HepG2 (cell line): ENCODE results near the gene SEPHS2. TPM values are rescaled to one million over a fixed set of nuclear protein-coding genes. Genes with fewer than 3 reads are reported as not detected.
A peak's percentile ranks its signal among the peaks of the same experiment; 100 is the strongest.

ENCODE experiments used
- ATAC-seq: fragments of 200-7000 bp; cut with Tn5 transposase; 3 replicates; pipeline ENCODE4 v1.9.1; 2020; ENCODE audit warnings: mild to moderate bottlenecking, moderate library complexity
- BruUV-seq: library from RNA; stranded (reverse); fragments of 400-500 nt; replicated peaks from 2 replicates; lab custom pipeline; 2021; lab: Mats Ljungman, UMichigan
- CTCF ChIA-PET: fragments of 300-600 bp; formaldehyde crosslinking; extraction: SDS; loops from one replicate; lab custom pipeline; 2021; ENCODE audit warnings: low total read pairs, inconsistent platforms, low intra/inter-chr PET ratio; lab: Yijun Ruan, JAX
- POLR2A ChIA-PET: fragments of 350-600 bp; sonication (Branson Sonifier 250); formaldehyde crosslinking; loops from one replicate; lab custom pipeline; 2020; ENCODE audit warnings: antibody characterized with exemption, inconsistent platforms; lab: Yijun Ruan, JAX
- DNase-seq: peaks from one replicate; pipeline ENCODE4 v3.0.0-alpha.2; 2015; ENCODE audit warnings: low spot score
- FAIRE-seq: peaks from 3 replicates; lab custom pipeline; 2011; peaks lifted over from hg19 to GRCh38; lab: Jason Lieb, UNC
- H2AFZ ChIP-seq: one replicate; pipeline ENCODE4 v1.6.1; 2011; ENCODE audit warnings: low read length, inconsistent platforms
- H3K27ac ChIP-seq: fragments of 300-600 bp; 3 replicates; pipeline ENCODE4 v1.8.0; 2011; ENCODE audit warnings: mixed run types, mild to moderate bottlenecking, mixed read lengths, low read length, inconsistent platforms; ENCODE audit not compliant: insufficient read depth; ENCODE audit errors: extremely low read length
- H3K27me3 ChIP-seq, 2 experiments: fragments of 200-600 bp in 1 of 2; 2 replicates in 1 of 2; 3 replicates in 1 of 2; pipeline versions ENCODE4 v1.6.0 to v1.8.0; 2011; ENCODE audit warnings: low read length in 2 of 2, mild to moderate bottlenecking in 2 of 2, moderate library complexity in 2 of 2, inconsistent platforms in 1 of 2; ENCODE audit not compliant: insufficient read depth in 2 of 2, control insufficient read depth in 1 of 2
- H3K36me3 ChIP-seq, 2 experiments: fragments of 200-600 bp in 1 of 2; replicated peaks in 1 of 2; 2 replicates in 1 of 2; 3 replicates in 1 of 2; pipeline versions ENCODE4 v1.5.1 to v1.8.0; 2011; ENCODE audit warnings: low read length in 2 of 2, inconsistent platforms in 1 of 2; ENCODE audit not compliant: insufficient read depth in 2 of 2, control insufficient read depth in 1 of 2
- H3K4me1 ChIP-seq: 2 replicates; pipeline ENCODE4 v1.5.1; 2012; ENCODE audit warnings: low read length, inconsistent platforms; ENCODE audit not compliant: insufficient read depth
- H3K4me2 ChIP-seq: 2 replicates; pipeline ENCODE4 v1.6.0; 2011; ENCODE audit warnings: low read depth, low read length, inconsistent platforms
- H3K4me3 ChIP-seq, 3 experiments: fragments of 200-600 bp in 1 of 3; sonication (generic), shearing (Covaris generic) in 1 of 3; replicated peaks in 1 of 3; 2 replicates each; pipeline ENCODE4 v1.5.1; 2011 to 2016; ENCODE audit warnings: low read length in 3 of 3, inconsistent platforms in 2 of 3, low read depth in 2 of 3, mild to moderate bottlenecking in 2 of 3, control low read depth in 1 of 3, mixed read lengths in 1 of 3; ENCODE audit not compliant: insufficient read depth in 1 of 3
- H3K79me2 ChIP-seq: one replicate; pipeline ENCODE4 v1.6.1; 2011; ENCODE audit warnings: low read length, inconsistent platforms; ENCODE audit not compliant: insufficient read depth
- H3K9ac ChIP-seq: 2 replicates; pipeline ENCODE4 v1.6.0; 2011; ENCODE audit warnings: mild to moderate bottlenecking, low read depth, low read length, inconsistent platforms; ENCODE audit not compliant: insufficient read depth
- H3K9me3 ChIP-seq: 2 replicates; pipeline ENCODE4 v1.5.1; 2012; ENCODE audit warnings: mild to moderate bottlenecking, low read length
- H4K20me1 ChIP-seq: 2 replicates; pipeline ENCODE4 v1.6.0; 2011; ENCODE audit warnings: inconsistent platforms, mild to moderate bottlenecking, low read length, moderate library complexity; ENCODE audit not compliant: insufficient read depth
- EHMT2 ChIP-seq: fragments of 200-600 bp; sonication (generic); IDR thresholded peaks from 2 replicates; pipeline ENCODE4 v1.7.0; 2017; ENCODE audit warnings: antibody characterized with exemption, low read depth, low read length, borderline replicate concordance
- MAFG ChIP-seq: sonication (generic); formaldehyde crosslinking; IDR thresholded peaks from 2 replicates; pipeline ENCODE4 v1.5.1; 2020; ENCODE audit warnings: mild to moderate bottlenecking, missing genetic modification reagents
- SAP130 ChIP-seq: IDR thresholded peaks from 2 replicates; pipeline ENCODE4 v1.6.1; 2016; ENCODE audit warnings: low read depth
- SP1 ChIP-seq, 2 experiments: fragments of 450-650 bp in 1 of 2; sonication (generic) in 1 of 2; formaldehyde crosslinking in 1 of 2; IDR thresholded peaks; 2 replicates each; pipeline versions ENCODE4 v1.4.0 to v1.6.1; 2016 to 2020; ENCODE audit warnings: missing genetic modification reagents in 1 of 2
- ZFP1 ChIP-seq: IDR thresholded peaks from 2 replicates; pipeline ENCODE4 v1.6.1; 2016
- WGBS: methylation state at CpG from one replicate; pipeline ENCODE4 v1.1.6; 2017; ENCODE audit warnings: low lambda C conversion rate; 5-methylcytosine and 5-hydroxymethylcytosine counted together
- in situ Hi-C: cut with HindIII; loops from 2 replicates; pipeline ENCODE4 v1.10.0; 2017; ENCODE audit warnings: low pct_unique_long_range_greater_than_20kb; ENCODE audit not compliant: extremely low pct_ligation_motif_present
- intact Hi-C: fragments of 100-400 bp; cut with micrococcal nuclease; formaldehyde crosslinking; loops from one replicate; pipeline ENCODE4 v1.10.0; 2022; ENCODE audit not compliant: unreplicated experiment
- polyA plus RNA-seq, 8 experiments: library from polyadenylated mRNA; depleted of rRNA in 3 of 8; stranded (reverse) in 7 of 8; unstranded in 1 of 8; fragments of >200 nt; fragmentation: Illumina TruSeq in 4 of 8; extraction: Trizol in 4 of 8; gene quantifications; 2 replicates each; pipeline versions ENCODE4 v1.2.1 to v1.2.3, GENCODE V29; 2011 to 2016; ENCODE audit warnings: low read depth in 4 of 8, missing spikeins in 1 of 8, mixed read lengths in 1 of 8; ENCODE audit not compliant: insufficient read depth in 1 of 8
- total RNA-seq, 5 experiments: library from RNA; depleted of rRNA; stranded (reverse); fragments of >200 nt; fragmentation: Illumina TruSeq; extraction: Trizol; gene quantifications; 2 replicates each; pipeline ENCODE4 v1.2.3, GENCODE V29; 2016; ENCODE audit warnings: low read depth in 1 of 5
- TF ChIP-seq, protein P1 (sequence below): sonication (generic); formaldehyde crosslinking; IDR thresholded peaks from 2 replicates; pipeline ENCODE4 v1.4.0; 2020; ENCODE audit warnings: missing genetic modification reagents
- TF ChIP-seq, protein P2 (sequence below): sonication (generic); formaldehyde crosslinking; IDR thresholded peaks from 2 replicates; pipeline ENCODE4 v1.5.0; 2020; ENCODE audit warnings: mild to moderate bottlenecking, missing genetic modification reagents, moderate library complexity
- TF ChIP-seq, protein P3 (sequence below): sonication (generic); formaldehyde crosslinking; IDR thresholded peaks from 2 replicates; pipeline ENCODE4 v1.5.0; 2020; ENCODE audit warnings: mild to moderate bottlenecking, missing genetic modification reagents, borderline replicate concordance
- TF ChIP-seq, protein P4 (sequence below): sonication (generic); formaldehyde crosslinking; IDR thresholded peaks from 2 replicates; pipeline ENCODE4 v1.9.0; 2021; ENCODE audit warnings: missing genetic modification reagents, mild to moderate bottlenecking, borderline replicate concordance
- TF ChIP-seq, protein P5 (sequence below): IDR thresholded peaks from 2 replicates; pipeline ENCODE4 v1.6.1; 2018; ENCODE audit warnings: missing genetic modification reagents, mild to moderate bottlenecking, missing compliant biosample characterization

SEPHS2 gene
- total and polyA plus RNA-seq, 2 of the 13 experiments (the other 11 are each of a cell fraction or from before 2014, with no cell fraction given) = 20.7 to 127 TPM

DNA sequence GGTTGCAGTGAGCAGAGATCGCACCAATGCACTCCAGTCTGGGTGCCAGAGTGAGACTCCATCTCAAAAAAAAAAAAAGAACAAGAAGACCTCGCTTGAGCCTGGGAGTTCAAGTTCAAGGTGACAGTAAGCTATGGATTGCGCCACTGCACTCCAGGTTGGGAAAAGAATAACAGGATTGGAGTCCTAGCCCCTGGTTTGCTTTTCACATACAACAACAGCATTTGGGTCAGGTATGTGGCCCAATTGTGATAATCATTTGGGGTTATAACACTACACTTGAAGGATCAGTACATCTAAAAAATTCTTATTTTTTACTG, 3.4 kb upstream of the SEPHS2 start:
- in situ Hi-C loops = no loop called here
- TF ChIP-seq, protein P1, sequence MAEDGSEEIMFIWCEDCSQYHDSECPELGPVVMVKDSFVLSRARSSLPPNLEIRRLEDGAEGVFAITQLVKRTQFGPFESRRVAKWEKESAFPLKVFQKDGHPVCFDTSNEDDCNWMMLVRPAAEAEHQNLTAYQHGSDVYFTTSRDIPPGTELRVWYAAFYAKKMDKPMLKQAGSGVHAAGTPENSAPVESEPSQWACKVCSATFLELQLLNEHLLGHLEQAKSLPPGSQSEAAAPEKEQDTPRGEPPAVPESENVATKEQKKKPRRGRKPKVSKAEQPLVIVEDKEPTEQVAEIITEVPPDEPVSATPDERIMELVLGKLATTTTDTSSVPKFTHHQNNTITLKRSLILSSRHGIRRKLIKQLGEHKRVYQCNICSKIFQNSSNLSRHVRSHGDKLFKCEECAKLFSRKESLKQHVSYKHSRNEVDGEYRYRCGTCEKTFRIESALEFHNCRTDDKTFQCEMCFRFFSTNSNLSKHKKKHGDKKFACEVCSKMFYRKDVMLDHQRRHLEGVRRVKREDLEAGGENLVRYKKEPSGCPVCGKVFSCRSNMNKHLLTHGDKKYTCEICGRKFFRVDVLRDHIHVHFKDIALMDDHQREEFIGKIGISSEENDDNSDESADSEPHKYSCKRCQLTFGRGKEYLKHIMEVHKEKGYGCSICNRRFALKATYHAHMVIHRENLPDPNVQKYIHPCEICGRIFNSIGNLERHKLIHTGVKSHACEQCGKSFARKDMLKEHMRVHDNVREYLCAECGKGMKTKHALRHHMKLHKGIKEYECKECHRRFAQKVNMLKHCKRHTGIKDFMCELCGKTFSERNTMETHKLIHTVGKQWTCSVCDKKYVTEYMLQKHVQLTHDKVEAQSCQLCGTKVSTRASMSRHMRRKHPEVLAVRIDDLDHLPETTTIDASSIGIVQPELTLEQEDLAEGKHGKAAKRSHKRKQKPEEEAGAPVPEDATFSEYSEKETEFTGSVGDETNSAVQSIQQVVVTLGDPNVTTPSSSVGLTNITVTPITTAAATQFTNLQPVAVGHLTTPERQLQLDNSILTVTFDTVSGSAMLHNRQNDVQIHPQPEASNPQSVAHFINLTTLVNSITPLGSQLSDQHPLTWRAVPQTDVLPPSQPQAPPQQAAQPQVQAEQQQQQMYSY (CRISPR knock-in tag) = 0 out of 2 replicates have a peak, but pooled peaks have one; percentile 42
- TF ChIP-seq SP1 (IDR thresholded peaks at IDR 0.05) (no peak), SP1 (CRISPR knock-in tag; IDR thresholded peaks at IDR 0.05) (0 out of 2 replicates have a peak, but pooled peaks have one; percentile 45), SAP130 (peak; percentile 27; the same call in 1 of the 2 replicates), MAFG (CRISPR knock-in tag) (no peak), EHMT2 (no peak), ZFP1 (CRISPR knock-in tag) (0 out of 2 replicates have a peak, but pooled peaks have one; percentile 29)
- TF ChIP-seq, protein P2, sequence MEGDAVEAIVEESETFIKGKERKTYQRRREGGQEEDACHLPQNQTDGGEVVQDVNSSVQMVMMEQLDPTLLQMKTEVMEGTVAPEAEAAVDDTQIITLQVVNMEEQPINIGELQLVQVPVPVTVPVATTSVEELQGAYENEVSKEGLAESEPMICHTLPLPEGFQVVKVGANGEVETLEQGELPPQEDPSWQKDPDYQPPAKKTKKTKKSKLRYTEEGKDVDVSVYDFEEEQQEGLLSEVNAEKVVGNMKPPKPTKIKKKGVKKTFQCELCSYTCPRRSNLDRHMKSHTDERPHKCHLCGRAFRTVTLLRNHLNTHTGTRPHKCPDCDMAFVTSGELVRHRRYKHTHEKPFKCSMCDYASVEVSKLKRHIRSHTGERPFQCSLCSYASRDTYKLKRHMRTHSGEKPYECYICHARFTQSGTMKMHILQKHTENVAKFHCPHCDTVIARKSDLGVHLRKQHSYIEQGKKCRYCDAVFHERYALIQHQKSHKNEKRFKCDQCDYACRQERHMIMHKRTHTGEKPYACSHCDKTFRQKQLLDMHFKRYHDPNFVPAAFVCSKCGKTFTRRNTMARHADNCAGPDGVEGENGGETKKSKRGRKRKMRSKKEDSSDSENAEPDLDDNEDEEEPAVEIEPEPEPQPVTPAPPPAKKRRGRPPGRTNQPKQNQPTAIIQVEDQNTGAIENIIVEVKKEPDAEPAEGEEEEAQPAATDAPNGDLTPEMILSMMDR = 0 out of 2 replicates have a peak, but pooled peaks have one; percentile 16
- TF ChIP-seq, protein P3, sequence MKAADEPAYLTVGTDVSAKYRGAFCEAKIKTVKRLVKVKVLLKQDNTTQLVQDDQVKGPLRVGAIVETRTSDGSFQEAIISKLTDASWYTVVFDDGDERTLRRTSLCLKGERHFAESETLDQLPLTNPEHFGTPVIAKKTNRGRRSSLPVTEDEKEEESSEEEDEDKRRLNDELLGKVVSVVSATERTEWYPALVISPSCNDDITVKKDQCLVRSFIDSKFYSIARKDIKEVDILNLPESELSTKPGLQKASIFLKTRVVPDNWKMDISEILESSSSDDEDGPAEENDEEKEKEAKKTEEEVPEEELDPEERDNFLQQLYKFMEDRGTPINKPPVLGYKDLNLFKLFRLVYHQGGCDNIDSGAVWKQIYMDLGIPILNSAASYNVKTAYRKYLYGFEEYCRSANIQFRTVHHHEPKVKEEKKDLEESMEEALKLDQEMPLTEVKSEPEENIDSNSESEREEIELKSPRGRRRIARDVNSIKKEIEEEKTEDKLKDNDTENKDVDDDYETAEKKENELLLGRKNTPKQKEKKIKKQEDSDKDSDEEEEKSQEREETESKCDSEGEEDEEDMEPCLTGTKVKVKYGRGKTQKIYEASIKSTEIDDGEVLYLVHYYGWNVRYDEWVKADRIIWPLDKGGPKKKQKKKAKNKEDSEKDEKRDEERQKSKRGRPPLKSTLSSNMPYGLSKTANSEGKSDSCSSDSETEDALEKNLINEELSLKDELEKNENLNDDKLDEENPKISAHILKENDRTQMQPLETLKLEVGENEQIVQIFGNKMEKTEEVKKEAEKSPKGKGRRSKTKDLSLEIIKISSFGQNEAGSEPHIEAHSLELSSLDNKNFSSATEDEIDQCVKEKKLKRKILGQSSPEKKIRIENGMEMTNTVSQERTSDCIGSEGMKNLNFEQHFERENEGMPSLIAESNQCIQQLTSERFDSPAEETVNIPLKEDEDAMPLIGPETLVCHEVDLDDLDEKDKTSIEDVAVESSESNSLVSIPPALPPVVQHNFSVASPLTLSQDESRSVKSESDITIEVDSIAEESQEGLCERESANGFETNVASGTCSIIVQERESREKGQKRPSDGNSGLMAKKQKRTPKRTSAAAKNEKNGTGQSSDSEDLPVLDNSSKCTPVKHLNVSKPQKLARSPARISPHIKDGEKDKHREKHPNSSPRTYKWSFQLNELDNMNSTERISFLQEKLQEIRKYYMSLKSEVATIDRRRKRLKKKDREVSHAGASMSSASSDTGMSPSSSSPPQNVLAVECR (CRISPR knock-in tag) = peak; percentile 46; the same call in 1 of the 2 replicates
- TF ChIP-seq, protein P4, sequence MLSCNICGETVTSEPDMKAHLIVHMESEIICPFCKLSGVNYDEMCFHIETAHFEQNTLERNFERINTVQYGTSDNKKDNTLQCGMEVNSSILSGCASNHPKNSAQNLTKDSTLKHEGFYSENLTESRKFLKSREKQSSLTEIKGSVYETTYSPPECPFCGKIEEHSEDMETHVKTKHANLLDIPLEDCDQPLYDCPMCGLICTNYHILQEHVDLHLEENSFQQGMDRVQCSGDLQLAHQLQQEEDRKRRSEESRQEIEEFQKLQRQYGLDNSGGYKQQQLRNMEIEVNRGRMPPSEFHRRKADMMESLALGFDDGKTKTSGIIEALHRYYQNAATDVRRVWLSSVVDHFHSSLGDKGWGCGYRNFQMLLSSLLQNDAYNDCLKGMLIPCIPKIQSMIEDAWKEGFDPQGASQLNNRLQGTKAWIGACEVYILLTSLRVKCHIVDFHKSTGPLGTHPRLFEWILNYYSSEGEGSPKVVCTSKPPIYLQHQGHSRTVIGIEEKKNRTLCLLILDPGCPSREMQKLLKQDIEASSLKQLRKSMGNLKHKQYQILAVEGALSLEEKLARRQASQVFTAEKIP (CRISPR knock-in tag) = no peak
- TF ChIP-seq, protein P5, sequence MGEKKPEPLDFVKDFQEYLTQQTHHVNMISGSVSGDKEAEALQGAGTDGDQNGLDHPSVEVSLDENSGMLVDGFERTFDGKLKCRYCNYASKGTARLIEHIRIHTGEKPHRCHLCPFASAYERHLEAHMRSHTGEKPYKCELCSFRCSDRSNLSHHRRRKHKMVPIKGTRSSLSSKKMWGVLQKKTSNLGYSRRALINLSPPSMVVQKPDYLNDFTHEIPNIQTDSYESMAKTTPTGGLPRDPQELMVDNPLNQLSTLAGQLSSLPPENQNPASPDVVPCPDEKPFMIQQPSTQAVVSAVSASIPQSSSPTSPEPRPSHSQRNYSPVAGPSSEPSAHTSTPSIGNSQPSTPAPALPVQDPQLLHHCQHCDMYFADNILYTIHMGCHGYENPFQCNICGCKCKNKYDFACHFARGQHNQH (CRISPR knock-in tag) = peak; percentile 77

More for the DNA sequence above, 3.4 kb upstream of the SEPHS2 start:
- intact Hi-C loops = loop anchor here (2.0 kb wide), 1 partner anchor 78 kb away; the partner anchor contains the start of gene ZNF768
- Histone ChIP-seq H3K27me3 (no peaks in the 10 kb centered on the region; a peak in 1 of 5 replicates), H2AFZ (no peak overlapping the region), H3K4me1 (peaks cover 92% of the 10 kb centered on the region), H4K20me1 (peaks cover 12% of the 10 kb centered on the region), H3K27ac (peak overlapping the region; percentile 16), H3K4me3 (no peak overlapping the region), H3K9me3 (no peaks in the 10 kb centered on the region), H3K36me3 (no peaks in the 10 kb centered on the region; a peak in 2 of 5 replicates), H3K9ac (no peak overlapping the region), H3K4me2 (peak overlapping the region; percentile 62), H3K79me2 (peaks cover 16% of the 10 kb centered on the region)
- POLR2A ChIA-PET = interaction anchor here (0.8 to 4.6 kb wide), 5 partner anchors 10 to 161 kb away, joined by 3 to 29 read pairs (median 8); partner anchors contain the start of genes DCTPP1 and ZNF689
- CTCF ChIA-PET = interaction anchor here (1.2 to 2.1 kb wide), 4 partner anchors 19 to 179 kb away, joined by 3 to 11 read pairs (median 4); partner anchors contain the start of gene DCTPP1
- no TSS peak for BruUV-seq
- 15% methylated on average over 3 of the region's 3 CpGs for WGBS
- FAIRE-seq = peak; percentile 42
- peak; percentile 86 for DNase-seq
- no peak for ATAC-seq
